Upper lobe of left lung (tissue), 4 donors: Measurements from ENCODE around the gene SLC35E3.

Source experiments
- EP300 ChIP-seq, 4 donors: sonication (generic); formaldehyde crosslinking; IDR thresholded peaks; one replicate each; pipeline ENCODE4 v1.5.1; 2017; ENCODE audit warnings: antibody characterized with exemption in 4 of 4, control low read depth in 2 of 4
- POLR2A ChIP-seq, 4 donors: fragments of 450-650 bp; IDR thresholded peaks; one replicate each; pipeline ENCODE4 v1.5.1; 2016 to 2017; ENCODE audit warnings: antibody characterized with exemption in 4 of 4, mild to moderate bottlenecking in 2 of 4
- POLR2AphosphoS5 ChIP-seq, 2 donors: sonication (generic); formaldehyde crosslinking; IDR thresholded peaks; one replicate each; pipeline ENCODE4 v1.5.1; 2017; ENCODE audit warnings: antibody characterized with exemption in 2 of 2
- TF ChIP-seq, protein P1 (sequence below), 6 experiments: fragments of 450-650 bp in 4 of 6; fragments of 200-600 bp in 2 of 6; sonication (generic) in 2 of 6; IDR thresholded peaks; one replicate each; pipeline ENCODE4 v1.5.1; 2016 to 2019; ENCODE audit warnings: antibody characterized with exemption in 6 of 6

DNA sequence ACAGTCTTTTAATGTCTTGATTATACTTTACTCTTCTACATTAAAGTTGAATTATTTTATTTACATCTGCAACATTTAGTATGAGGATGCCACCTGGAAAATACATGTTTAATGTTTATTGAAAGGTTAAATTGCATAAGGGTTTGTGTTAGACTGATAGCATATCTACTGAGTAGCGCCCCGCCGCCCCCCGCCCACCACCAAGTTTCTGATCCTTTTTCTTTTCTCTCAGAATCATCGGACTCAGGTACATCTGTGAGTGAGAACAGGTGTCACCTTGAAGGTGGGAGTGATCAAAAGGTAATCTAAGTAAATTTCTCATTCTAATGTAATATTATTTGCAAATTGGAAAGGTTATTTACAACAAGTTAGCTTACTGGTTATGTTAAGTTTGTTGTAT, 78.2 kb downstream of the SLC35E3 start:
- TF ChIP-seq, protein P1, sequence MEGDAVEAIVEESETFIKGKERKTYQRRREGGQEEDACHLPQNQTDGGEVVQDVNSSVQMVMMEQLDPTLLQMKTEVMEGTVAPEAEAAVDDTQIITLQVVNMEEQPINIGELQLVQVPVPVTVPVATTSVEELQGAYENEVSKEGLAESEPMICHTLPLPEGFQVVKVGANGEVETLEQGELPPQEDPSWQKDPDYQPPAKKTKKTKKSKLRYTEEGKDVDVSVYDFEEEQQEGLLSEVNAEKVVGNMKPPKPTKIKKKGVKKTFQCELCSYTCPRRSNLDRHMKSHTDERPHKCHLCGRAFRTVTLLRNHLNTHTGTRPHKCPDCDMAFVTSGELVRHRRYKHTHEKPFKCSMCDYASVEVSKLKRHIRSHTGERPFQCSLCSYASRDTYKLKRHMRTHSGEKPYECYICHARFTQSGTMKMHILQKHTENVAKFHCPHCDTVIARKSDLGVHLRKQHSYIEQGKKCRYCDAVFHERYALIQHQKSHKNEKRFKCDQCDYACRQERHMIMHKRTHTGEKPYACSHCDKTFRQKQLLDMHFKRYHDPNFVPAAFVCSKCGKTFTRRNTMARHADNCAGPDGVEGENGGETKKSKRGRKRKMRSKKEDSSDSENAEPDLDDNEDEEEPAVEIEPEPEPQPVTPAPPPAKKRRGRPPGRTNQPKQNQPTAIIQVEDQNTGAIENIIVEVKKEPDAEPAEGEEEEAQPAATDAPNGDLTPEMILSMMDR (IDR thresholded peaks at IDR 0.05) = no peak
- TF ChIP-seq POLR2A (IDR thresholded peaks at IDR 0.05) = no peak
- TF ChIP-seq POLR2AphosphoS5 (IDR thresholded peaks at IDR 0.05) = no peak
- TF ChIP-seq EP300 (IDR thresholded peaks at IDR 0.05) = no peak
